Measurements from ENCODE around the gene CPNE6.

GRCh38 chr14:24094841-24095270, 23.5 kb downstream of the CPNE6 start:
- no peak for TF ChIP-seq CTCF (IDR thresholded peaks at IDR 0.05)
- no peak for TF ChIP-seq POLR2A (IDR thresholded peaks at IDR 0.05)

Data from uterus (tissue), 2 donors.